HFFc6 (cell line): ENCODE measurements around the gene NPS. TPM values are rescaled to one million over a fixed set of nuclear protein-coding genes. Genes with fewer than 3 reads are reported as not detected.

Experiments
- DNase-seq: peaks from one replicate; pipeline ENCODE4 v3.0.0-alpha.2; 2018
- H3K27ac Mint-ChIP-seq: 2 replicates; pipeline ENCODE4 v1.8.0; 2020; ENCODE audit warnings: mild to moderate bottlenecking, mixed read lengths
- H3K27me3 Mint-ChIP-seq: 2 replicates; pipeline ENCODE4 v1.8.0; 2021; ENCODE audit warnings: mild to moderate bottlenecking, moderate library complexity, mixed read lengths; ENCODE audit not compliant: insufficient read depth
- H3K36me3 Mint-ChIP-seq: 2 replicates; pipeline ENCODE4 v1.8.0; 2021; ENCODE audit warnings: low read depth, mixed read lengths
- H3K4me1 Mint-ChIP-seq: 2 replicates; pipeline ENCODE4 v1.8.0; 2020; ENCODE audit warnings: low read depth, mixed read lengths
- H3K4me3 Mint-ChIP-seq: 2 replicates; pipeline ENCODE4 v1.8.0; 2020; ENCODE audit warnings: mild to moderate bottlenecking, moderate library complexity, mixed read lengths
- H3K9me3 Mint-ChIP-seq: 2 replicates; pipeline ENCODE4 v1.8.0; 2020; ENCODE audit warnings: mild to moderate bottlenecking, mixed read lengths
- total RNA-seq, 6 experiments: library from RNA; stranded (reverse); fragmentation: NEBNext Ultra II Directional; extraction: Animal tissue kit (Norgen Biotek cat#: 25700); gene quantifications; 2 replicates in 1 of 6; 3 replicates in 5 of 6; pipeline ENCODE4 v1.2.3, GENCODE V29; 2021
- TF ChIP-seq, protein P1 (sequence below): fragments of 200-600 bp; sonication (generic); IDR thresholded peaks from 2 replicates; pipeline ENCODE4 v1.5.0; 2021; ENCODE audit warnings: antibody characterized with exemption, mild to moderate bottlenecking

Gene NPS
- total RNA-seq, 6 experiments from 2014 or later: not detected

DNA sequence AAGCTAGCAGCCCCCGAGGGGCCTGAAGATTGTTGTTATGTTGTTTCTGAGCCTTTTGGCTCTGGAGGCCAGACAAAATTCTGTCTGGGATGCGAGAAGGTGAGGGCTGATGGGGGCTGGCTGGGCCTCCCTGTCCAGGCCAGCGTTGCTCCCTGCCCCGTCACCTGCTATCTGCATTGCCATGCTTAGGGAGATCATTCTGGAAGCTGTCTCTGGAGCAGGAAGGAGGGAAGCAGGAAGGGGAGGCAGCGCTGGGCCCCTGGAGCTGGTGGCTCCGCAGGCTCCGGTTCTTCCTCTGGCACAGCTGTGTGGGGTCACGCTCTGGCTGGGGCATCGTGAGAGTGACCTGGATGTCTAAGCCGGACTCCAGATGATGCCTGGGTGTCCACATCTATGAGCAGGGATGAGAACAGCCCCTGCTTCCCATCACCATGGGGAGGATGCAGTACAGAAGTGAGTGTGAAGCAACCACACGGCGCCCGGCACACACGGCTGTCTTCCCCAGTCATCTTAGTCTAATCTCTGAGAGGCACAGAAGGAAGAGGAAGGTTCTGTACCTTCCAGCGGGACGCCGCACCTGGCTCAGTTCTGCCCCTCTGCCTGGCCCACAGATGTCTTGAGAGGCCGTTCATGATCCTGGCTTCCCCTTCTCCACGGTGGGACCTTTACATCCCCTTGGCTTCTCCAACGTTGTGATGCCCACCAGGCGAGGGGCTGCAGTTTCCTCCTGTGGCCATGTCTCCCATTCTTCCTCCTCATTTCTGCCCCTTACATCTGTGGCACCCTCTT, 11.9 kb upstream of the NPS start:
- H3K4me1 Mint-ChIP-seq: no peaks in the 10 kb centered on the region
- H3K4me3 Mint-ChIP-seq: no peak overlapping the region
- no peaks in the 10 kb centered on the region; the same call in 1 of the 2 replicates for H3K27me3 Mint-ChIP-seq
- no peak for DNase-seq
- TF ChIP-seq, protein P1, sequence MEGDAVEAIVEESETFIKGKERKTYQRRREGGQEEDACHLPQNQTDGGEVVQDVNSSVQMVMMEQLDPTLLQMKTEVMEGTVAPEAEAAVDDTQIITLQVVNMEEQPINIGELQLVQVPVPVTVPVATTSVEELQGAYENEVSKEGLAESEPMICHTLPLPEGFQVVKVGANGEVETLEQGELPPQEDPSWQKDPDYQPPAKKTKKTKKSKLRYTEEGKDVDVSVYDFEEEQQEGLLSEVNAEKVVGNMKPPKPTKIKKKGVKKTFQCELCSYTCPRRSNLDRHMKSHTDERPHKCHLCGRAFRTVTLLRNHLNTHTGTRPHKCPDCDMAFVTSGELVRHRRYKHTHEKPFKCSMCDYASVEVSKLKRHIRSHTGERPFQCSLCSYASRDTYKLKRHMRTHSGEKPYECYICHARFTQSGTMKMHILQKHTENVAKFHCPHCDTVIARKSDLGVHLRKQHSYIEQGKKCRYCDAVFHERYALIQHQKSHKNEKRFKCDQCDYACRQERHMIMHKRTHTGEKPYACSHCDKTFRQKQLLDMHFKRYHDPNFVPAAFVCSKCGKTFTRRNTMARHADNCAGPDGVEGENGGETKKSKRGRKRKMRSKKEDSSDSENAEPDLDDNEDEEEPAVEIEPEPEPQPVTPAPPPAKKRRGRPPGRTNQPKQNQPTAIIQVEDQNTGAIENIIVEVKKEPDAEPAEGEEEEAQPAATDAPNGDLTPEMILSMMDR: no peak
- no peak overlapping the region for H3K27ac Mint-ChIP-seq
- H3K9me3 Mint-ChIP-seq: peaks cover 45% of the 10 kb centered on the region
- no peaks in the 10 kb centered on the region for H3K36me3 Mint-ChIP-seq

DNA sequence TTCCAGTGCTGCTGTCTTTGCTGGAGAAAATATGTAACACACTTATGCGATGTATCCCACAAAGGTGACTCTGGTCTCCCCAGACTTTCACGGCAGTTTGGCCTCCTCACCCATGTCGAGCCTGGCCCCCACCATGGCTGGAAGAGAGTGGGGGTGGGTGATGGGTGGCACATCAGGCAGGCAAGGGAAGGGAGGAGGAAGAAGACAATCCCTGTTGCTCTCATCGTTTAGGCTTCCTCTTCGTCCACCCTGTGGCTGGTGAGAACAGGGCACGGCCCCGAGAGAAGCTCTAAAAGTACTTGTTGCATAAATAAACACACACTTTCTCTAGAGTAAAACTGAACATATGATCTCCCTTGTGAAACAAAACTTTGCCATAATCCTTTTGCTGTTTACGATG, 11.2 kb upstream of the NPS start:
- no peaks in the 10 kb centered on the region; the same call in 1 of the 2 replicates for H3K27me3 Mint-ChIP-seq
- no peak for DNase-seq
- H3K4me1 Mint-ChIP-seq: no peaks in the 10 kb centered on the region
- peaks cover 38% of the 10 kb centered on the region for H3K9me3 Mint-ChIP-seq
- no peak overlapping the region for H3K4me3 Mint-ChIP-seq
- no peaks in the 10 kb centered on the region for H3K36me3 Mint-ChIP-seq
- no peak overlapping the region for H3K27ac Mint-ChIP-seq
- TF ChIP-seq, protein P1: no peak

DNA sequence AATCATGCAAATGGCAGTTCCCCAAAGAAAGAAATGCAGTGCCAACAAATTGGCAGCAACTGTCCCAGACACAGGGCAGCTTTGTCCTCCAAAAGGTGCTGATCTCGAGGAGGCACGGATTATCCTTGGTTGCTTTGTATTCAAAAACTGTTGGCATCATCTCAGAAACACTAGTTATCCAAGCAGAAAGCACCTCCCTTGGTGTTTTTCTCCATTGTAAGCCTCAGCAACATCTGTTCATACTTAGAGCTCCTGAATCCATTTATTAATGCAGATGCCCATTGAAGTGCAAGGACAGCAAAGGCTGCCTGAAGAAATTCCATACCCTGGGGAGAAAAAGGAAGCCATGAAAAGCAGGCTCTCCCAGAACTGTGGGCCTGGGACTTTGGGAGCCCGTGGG, 1.1 kb upstream of the NPS start:
- TF ChIP-seq, protein P1: no peak
- Mint-ChIP-seq H3K36me3 (no peaks in the 10 kb centered on the region), H3K4me1 (no peaks in the 10 kb centered on the region), H3K27ac (no peak overlapping the region), H3K27me3 (no peaks in the 10 kb centered on the region; the same call in 1 of the 2 replicates), H3K9me3 (peaks cover 67% of the 10 kb centered on the region), H3K4me3 (no peak overlapping the region)
- DNase-seq: no peak

DNA sequence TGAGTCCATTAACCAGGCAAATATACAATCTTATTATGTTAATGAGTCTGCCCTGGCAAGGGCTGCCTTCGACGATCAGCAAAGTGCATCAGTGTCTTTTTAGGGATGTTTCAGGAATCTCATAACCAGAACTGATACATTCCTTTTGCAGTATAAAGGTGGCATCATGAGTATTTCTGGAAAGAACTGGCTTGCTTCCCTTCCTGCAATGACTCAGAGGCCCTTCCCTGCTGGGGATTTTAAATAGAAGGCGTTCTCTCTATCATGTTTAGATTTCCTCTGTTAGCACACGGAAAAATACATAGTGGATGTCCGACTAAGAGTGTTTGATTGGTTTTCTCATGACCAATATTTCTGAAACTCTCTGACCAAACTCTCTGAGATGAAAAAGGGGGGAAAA, 1.8 kb downstream of the NPS start:
- TF ChIP-seq, protein P1: no peak
- Mint-ChIP-seq H3K27me3 (no peaks in the 10 kb centered on the region), H3K27ac (no peak overlapping the region)

DNA sequence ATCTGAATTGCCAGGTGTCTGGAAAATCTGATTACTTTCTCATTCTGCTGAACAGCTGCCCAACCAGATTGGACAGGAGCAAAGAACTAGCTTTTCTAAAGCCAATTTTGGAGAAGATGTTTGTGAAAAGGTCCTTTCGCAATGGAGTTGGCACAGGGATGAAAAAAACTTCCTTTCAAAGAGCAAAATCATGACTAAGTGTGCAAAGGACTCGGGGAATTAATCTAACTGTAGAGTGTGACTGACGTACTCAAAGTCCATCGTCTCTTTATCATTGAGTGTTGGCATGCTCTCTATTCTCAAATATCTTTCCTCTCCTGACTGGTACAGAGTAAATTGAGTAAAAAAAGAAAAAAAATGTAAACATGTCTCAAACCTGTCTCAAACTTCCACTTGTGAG, 3.3 kb downstream of the NPS start:
- Mint-ChIP-seq H3K4me3 (no peak overlapping the region), H3K4me1 (no peaks in the 10 kb centered on the region), H3K27ac (no peak overlapping the region), H3K9me3 (peaks cover 64% of the 10 kb centered on the region), H3K27me3 (no peaks in the 10 kb centered on the region), H3K36me3 (peaks cover 7% of the 10 kb centered on the region; the same call in 1 of the 2 replicates)
- no peak for DNase-seq
- TF ChIP-seq, protein P1: no peak

More for the DNA sequence above, 1.8 kb downstream of the NPS start:
- H3K9me3 Mint-ChIP-seq: peaks cover 65% of the 10 kb centered on the region
- DNase-seq: no peak
- H3K36me3 Mint-ChIP-seq: peaks cover 7% of the 10 kb centered on the region; the same call in 1 of the 2 replicates
- H3K4me3 Mint-ChIP-seq: no peak overlapping the region
- H3K4me1 Mint-ChIP-seq: no peaks in the 10 kb centered on the region
